HG03457 (cell line): ENCODE results near the gene PCNP.
A peak's percentile ranks its signal among the peaks of the same experiment; 100 is the strongest.
"Not testable (repeated sequence)": the region's sequence is repeated elsewhere in the genome, so short reads cannot be mapped to it uniquely, and the experiment has no call there.

Experiments
- ATAC-seq: cut with Tn5 transposase; IDR thresholded peaks from one replicate; pipeline ENCODE4 v1.9.1; 2021; ENCODE audit warnings: moderate number of reproducible peaks; ENCODE audit not compliant: unreplicated experiment

Gene PCNP

GRCh38 chr3:101561630-101562328 lies 12.2 kb upstream of the PCNP start, which contains the start of gene TRMT10C:
Gene TRMT10C (plus strand): TSS chr3:101561868. CDS start chr3:101564782, 2,914 bp downstream.
- peak; percentile 99 for ATAC-seq

- no peak for ATAC-seq
Measured at GRCh38 chr3:101567528-101568317, 6.3 kb upstream of the PCNP start.

GRCh38 chr3:101571028-101571895 lies 2.7 kb upstream of the PCNP start:
- ATAC-seq: no peak

GRCh38 chr3:101574388-101575112 lies 570 bp downstream of the PCNP start:
- ATAC-seq: peak; percentile 38

GRCh38 chr3:101577286-101577685 lies 3.3 kb downstream of the PCNP start:
- ATAC-seq: no peak

- ATAC-seq: no peak
Measured at GRCh38 chr3:101588616-101589015, 14.6 kb downstream of the PCNP start.

- no peak for ATAC-seq
Measured at GRCh38 chr3:101591071-101591470, 17.1 kb downstream of the PCNP start.

- no peak for ATAC-seq
Measured at GRCh38 chr3:101602731-101603130, 28.8 kb downstream of the PCNP start.

- ATAC-seq: no peak
Measured at GRCh38 chr3:101603184-101603583, 29.2 kb downstream of the PCNP start.

GRCh38 chr3:101605398-101605797 lies 31.4 kb downstream of the PCNP start:
- ATAC-seq: not testable (repeated sequence)

- ATAC-seq: no peak
Measured at GRCh38 chr3:101611023-101611422, 37.0 kb downstream of the PCNP start.

- ATAC-seq: not testable (repeated sequence)
Measured at GRCh38 chr3:101613014-101613413, 39.0 kb downstream of the PCNP start.

GRCh38 chr3:101615525-101615924 lies 41.5 kb downstream of the PCNP start:
- ATAC-seq: no peak

- no peak for ATAC-seq
Measured at GRCh38 chr3:101617478-101617877, 43.5 kb downstream of the PCNP start.

- ATAC-seq: no peak
Measured at GRCh38 chr3:101618726-101619125, 44.7 kb downstream of the PCNP start.

GRCh38 chr3:101619734-101620133 lies 45.8 kb downstream of the PCNP start:
- ATAC-seq: no peak

- no peak for ATAC-seq
Measured at GRCh38 chr3:101623656-101624055, 49.7 kb downstream of the PCNP start.

GRCh38 chr3:101624857-101625256 lies 50.9 kb downstream of the PCNP start:
- no peak for ATAC-seq

GRCh38 chr3:101625879-101626278 lies 51.9 kb downstream of the PCNP start:
- ATAC-seq: no peak

- no peak for ATAC-seq
Measured at GRCh38 chr3:101629219-101629618, 55.2 kb downstream of the PCNP start.
